Measurements from ENCODE around the gene CBX4. TPM values are rescaled to one million over a fixed set of nuclear protein-coding genes. Genes with fewer than 3 reads are reported as not detected.

Gene CBX4
- total and polyA plus RNA-seq, 2 experiments from 2014 or later = 1.4 to 4.6 TPM

DNA sequence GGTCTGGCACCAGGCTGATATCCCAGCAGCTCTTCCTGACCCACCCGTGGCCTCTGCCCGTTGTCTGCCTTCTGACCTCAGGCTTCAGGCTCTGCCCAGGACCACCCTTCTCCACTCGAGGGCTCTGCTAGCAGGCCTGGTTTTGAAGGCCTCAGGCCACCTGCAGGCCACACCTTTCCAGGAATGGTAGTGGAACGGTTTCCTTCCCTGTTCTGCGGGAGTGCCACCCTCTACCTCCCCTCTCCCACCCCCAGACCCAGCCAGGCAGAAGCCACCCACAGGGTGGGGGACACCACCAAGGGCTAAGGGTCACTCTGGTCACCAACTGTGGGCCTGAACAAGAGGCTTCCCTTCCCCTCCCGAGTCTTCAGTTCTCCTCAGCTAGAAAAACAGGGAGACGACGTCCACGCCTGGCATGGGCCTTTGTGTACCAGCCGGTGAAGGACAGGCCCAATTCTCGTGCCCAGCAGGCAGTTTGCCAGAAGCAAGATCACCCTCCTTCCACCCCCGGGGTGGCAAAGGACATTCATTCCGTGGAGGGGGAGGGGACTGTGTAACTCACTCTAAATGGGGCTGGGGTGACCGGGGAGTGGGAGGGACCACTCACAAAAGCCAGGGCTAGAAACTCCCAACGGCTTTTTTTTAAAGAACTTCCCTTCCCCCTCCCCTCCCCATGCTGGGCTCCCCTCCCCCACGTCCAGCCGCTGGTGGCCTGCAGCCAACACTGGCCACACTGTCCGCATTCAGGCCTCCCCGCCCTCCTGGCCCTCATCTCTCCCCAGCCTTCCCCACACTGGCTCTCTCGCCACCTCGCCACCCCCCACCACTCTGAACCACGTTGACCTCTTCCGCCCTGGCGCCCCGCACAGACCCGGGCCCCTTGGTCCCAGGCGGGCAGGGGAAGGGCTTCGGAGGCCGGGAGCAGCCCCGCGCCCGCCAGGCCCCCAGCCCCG lies 7.7 kb downstream of the CBX4 start (continued):
- TF ChIP-seq, protein P1, sequence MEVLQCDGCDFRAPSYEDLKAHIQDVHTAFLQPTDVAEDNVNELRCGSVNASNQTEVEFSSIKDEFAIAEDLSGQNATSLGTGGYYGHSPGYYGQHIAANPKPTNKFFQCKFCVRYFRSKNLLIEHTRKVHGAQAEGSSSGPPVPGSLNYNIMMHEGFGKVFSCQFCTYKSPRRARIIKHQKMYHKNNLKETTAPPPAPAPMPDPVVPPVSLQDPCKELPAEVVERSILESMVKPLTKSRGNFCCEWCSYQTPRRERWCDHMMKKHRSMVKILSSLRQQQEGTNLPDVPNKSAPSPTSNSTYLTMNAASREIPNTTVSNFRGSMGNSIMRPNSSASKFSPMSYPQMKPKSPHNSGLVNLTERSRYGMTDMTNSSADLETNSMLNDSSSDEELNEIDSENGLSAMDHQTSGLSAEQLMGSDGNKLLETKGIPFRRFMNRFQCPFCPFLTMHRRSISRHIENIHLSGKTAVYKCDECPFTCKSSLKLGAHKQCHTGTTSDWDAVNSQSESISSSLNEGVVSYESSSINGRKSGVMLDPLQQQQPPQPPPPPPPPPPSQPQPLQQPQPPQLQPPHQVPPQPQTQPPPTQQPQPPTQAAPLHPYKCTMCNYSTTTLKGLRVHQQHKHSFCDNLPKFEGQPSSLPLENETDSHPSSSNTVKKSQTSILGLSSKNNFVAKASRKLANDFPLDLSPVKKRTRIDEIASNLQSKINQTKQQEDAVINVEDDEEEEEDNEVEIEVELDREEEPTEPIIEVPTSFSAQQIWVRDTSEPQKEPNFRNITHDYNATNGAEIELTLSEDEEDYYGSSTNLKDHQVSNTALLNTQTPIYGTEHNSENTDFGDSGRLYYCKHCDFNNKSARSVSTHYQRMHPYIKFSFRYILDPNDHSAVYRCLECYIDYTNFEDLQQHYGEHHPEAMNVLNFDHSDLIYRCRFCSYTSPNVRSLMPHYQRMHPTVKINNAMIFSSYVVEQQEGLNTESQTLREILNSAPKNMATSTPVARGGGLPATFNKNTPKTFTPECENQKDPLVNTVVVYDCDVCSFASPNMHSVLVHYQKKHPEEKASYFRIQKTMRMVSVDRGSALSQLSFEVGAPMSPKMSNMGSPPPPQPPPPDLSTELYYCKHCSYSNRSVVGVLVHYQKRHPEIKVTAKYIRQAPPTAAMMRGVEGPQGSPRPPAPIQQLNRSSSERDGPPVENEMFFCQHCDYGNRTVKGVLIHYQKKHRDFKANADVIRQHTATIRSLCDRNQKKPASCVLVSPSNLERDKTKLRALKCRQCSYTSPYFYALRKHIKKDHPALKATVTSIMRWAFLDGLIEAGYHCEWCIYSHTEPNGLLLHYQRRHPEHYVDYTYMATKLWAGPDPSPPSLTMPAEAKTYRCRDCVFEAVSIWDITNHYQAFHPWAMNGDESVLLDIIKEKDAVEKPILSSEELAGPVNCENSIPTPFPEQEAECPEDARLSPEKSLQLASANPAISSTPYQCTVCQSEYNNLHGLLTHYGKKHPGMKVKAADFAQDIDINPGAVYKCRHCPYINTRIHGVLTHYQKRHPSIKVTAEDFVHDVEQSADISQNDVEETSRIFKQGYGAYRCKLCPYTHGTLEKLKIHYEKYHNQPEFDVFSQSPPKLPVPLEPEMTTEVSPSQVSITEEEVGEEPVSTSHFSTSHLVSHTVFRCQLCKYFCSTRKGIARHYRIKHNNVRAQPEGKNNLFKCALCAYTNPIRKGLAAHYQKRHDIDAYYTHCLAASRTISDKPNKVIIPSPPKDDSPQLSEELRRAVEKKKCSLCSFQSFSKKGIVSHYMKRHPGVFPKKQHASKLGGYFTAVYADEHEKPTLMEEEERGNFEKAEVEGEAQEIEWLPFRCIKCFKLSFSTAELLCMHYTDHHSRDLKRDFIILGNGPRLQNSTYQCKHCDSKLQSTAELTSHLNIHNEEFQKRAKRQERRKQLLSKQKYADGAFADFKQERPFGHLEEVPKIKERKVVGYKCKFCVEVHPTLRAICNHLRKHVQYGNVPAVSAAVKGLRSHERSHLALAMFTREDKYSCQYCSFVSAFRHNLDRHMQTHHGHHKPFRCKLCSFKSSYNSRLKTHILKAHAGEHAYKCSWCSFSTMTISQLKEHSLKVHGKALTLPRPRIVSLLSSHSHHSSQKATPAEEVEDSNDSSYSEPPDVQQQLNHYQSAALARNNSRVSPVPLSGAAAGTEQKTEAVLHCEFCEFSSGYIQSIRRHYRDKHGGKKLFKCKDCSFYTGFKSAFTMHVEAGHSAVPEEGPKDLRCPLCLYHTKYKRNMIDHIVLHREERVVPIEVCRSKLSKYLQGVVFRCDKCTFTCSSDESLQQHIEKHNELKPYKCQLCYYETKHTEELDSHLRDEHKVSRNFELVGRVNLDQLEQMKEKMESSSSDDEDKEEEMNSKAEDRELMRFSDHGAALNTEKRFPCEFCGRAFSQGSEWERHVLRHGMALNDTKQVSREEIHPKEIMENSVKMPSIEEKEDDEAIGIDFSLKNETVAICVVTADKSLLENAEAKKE (CRISPR knock-in tag; IDR thresholded peaks at IDR 0.05) = no peak
- TF ChIP-seq, protein P2, sequence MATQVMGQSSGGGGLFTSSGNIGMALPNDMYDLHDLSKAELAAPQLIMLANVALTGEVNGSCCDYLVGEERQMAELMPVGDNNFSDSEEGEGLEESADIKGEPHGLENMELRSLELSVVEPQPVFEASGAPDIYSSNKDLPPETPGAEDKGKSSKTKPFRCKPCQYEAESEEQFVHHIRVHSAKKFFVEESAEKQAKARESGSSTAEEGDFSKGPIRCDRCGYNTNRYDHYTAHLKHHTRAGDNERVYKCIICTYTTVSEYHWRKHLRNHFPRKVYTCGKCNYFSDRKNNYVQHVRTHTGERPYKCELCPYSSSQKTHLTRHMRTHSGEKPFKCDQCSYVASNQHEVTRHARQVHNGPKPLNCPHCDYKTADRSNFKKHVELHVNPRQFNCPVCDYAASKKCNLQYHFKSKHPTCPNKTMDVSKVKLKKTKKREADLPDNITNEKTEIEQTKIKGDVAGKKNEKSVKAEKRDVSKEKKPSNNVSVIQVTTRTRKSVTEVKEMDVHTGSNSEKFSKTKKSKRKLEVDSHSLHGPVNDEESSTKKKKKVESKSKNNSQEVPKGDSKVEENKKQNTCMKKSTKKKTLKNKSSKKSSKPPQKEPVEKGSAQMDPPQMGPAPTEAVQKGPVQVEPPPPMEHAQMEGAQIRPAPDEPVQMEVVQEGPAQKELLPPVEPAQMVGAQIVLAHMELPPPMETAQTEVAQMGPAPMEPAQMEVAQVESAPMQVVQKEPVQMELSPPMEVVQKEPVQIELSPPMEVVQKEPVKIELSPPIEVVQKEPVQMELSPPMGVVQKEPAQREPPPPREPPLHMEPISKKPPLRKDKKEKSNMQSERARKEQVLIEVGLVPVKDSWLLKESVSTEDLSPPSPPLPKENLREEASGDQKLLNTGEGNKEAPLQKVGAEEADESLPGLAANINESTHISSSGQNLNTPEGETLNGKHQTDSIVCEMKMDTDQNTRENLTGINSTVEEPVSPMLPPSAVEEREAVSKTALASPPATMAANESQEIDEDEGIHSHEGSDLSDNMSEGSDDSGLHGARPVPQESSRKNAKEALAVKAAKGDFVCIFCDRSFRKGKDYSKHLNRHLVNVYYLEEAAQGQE (IDR thresholded peaks at IDR 0.05; ENCODE audit: unreplicated experiment) = no peak
- TF ChIP-seq EZH2phosphoT487 (IDR thresholded peaks at IDR 0.05; ENCODE audit: unreplicated experiment) = no peak

Measured in GM23338 (cell line).